GM18873 (cell line): ENCODE data around the gene SSR1.

Experiments used
- ATAC-seq: cut with Tn5 transposase; IDR thresholded peaks from one replicate; pipeline ENCODE4 v1.9.1; 2021; ENCODE audit warnings: mild to moderate bottlenecking, moderate library complexity, moderate number of reproducible peaks; ENCODE audit not compliant: unreplicated experiment, low FRiP score

The SSR1 gene

DNA sequence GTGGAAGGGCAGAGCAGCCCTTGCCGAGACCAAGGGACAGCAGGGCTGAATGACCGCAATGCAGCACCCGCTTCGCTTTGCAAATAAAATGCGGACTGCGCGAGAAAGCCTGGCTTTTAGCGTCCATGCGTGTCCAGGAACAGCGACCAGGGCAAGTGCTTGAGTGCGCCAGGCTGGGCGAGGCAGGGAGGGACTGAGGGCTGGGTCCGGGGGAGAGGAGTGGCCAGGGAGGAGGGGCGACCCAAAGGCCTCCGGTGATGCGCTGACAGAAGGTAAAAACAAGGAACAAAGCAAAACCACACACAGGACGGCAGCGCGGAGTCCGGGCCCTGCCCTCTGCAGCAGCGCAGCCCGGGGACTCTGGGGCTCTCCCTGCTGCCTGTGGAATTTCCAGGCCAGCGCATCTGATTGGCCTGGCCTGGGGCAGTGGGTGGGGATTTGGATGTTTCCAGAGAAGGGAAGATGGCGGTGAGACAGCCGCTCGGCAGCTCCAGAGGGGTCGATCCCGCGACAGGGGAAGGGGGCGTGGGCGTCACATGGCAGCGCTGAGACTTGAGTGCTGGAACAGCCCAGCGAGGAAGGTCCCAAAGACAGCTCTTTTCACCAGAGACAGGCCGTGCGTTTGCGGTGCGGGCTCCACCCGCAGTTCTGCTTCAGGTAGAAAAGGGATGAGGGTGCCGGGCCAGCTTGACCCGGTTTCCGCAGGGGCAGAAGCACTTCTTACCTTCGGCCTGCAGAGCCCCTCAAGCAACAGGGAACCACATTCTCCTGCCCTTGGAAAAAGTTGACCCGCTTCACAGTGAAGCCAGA is 51.8 kb downstream of the SSR1 start:
- ATAC-seq, result peak; percentile 50

GRCh38 chr6:7260291-7261031 is 52.5 kb downstream of the SSR1 start:
- ATAC-seq, result no peak

DNA sequence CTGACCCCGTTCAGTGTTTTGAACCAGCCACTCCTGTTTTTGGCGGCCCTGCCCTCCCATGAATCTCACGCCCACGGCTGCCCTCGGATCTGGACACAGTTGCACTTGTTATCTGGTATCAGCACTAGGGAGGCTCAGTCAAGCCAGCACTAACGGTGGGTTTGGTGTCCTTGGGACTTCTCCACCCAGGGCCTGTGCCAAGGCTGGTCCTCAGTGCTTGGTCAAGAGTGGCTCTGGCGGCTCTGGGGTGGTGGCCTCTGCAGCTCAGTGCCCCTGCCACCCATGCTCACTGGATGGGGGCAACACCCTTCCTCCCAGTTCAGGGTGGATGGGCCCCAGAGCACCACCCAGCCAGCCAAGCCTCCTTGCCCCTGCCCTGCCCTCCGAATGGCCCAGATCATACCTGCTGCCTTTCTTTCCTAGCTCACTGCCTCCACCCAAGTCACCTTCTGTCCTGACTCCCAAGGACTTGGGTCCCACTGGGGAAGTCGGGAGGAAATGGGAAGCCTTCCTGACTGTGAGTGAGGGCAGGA is 54.7 kb downstream of the SSR1 start:
- no peak for ATAC-seq

GRCh38 chr6:7257521-7258230 is 55.3 kb downstream of the SSR1 start:
- ATAC-seq, result no peak

DNA sequence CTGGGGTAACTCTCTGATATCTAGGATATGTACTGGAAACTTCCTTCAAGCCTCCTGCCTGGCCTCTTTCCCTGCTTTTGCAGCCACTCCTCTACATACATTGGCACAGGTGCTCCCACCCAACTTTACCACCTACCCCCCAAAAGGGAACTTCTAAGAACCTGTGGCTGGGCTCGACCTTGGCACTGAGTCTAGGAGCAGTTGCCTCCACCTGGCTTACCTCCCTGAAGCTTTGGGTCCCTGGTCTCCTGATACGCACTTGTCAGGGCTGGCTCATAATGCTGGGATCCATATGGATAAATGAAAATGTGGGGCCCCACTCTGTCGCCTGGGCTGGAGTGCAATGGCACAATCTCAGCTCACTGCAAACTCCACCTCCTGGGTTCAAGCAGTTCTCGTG is 56.2 kb downstream of the SSR1 start:
- ATAC-seq, result no peak

- no peak for ATAC-seq
Observed at GRCh38 chr6:7255918-7256317, 57.1 kb downstream of the SSR1 start.

GRCh38 chr6:7254980-7255835 is 57.8 kb downstream of the SSR1 start:
- ATAC-seq, result no peak

GRCh38 chr6:7252390-7252789 is 60.6 kb downstream of the SSR1 start:
- ATAC-seq, result no peak

- ATAC-seq, result no peak
Observed at GRCh38 chr6:7251646-7252260, 61.2 kb downstream of the SSR1 start.

DNA sequence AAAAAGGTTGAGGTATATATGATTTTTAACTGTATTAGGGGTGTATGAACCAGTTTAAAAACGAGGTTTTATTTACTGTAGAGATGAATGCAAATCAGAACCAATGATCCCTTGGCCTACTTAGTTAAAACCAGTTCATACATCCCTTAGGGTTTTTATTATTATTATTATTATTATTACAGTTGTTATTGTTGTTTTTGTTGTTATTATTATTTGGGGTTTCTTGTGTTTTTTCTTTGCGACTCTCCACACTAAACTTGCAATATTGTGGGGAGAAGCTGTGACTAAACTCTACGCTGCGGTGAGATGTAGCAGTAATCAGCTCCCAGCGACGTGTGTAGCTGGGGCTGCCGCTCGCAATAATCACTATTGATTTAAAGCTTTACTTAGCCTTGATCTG is 62.2 kb downstream of the SSR1 start:
- ATAC-seq, result no peak

- ATAC-seq, result no peak
Observed at GRCh38 chr6:7249946-7250643, 62.9 kb downstream of the SSR1 start.

- no peak for ATAC-seq
Observed at GRCh38 chr6:7249391-7249790, 63.6 kb downstream of the SSR1 start.

GRCh38 chr6:7247828-7248227 is 65.2 kb downstream of the SSR1 start:
- no peak for ATAC-seq

DNA sequence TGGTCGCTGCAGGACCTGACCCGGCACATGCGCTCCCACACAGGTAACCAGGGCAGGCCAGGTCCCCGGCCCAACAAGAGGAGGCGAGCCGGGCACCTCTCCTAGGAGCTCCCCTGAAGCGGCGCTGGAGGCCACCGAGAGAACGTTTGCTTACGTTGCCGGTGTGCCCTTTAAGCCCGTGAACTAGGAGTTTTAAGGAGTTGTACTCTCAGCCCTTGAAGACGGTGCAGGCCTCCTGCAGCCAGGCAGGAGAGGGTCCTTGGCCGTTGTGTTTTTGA is 65.9 kb downstream of the SSR1 start:
- ATAC-seq, result no peak

DNA sequence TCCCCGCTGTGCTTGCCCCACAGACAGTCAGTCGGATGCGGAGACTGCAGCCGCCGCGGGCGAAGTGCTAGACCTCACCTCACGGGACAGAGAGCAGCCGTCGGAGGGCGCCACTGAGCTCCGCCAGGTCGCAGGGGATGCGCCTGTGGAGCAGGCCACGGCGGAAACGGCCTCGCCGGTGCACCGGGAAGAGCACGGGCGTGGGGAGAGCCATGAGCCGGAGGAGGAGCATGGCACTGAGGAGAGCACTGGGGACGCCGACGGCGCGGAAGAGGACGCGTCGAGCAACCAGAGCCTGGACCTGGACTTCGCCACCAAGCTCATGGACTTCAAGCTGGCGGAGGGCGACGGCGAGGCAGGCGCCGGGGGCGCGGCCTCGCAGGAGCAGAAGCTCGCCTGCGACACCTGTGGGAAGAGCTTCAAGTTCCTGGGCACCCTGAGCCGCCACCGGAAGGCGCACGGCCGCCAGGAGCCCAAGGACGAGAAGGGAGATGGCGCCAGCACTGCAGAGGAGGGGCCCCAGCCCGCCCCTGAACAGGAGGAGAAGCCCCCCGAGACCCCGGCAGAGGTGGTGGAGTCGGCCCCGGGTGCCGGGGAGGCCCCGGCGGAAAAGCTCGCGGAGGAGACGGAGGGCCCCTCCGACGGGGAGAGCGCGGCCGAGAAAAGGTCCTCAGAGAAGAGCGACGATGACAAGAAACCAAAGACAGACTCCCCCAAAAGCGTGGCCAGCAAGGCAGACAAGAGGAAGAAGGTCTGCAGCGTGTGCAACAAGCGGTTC is 66.4 kb downstream of the SSR1 start:
- no peak for ATAC-seq

DNA sequence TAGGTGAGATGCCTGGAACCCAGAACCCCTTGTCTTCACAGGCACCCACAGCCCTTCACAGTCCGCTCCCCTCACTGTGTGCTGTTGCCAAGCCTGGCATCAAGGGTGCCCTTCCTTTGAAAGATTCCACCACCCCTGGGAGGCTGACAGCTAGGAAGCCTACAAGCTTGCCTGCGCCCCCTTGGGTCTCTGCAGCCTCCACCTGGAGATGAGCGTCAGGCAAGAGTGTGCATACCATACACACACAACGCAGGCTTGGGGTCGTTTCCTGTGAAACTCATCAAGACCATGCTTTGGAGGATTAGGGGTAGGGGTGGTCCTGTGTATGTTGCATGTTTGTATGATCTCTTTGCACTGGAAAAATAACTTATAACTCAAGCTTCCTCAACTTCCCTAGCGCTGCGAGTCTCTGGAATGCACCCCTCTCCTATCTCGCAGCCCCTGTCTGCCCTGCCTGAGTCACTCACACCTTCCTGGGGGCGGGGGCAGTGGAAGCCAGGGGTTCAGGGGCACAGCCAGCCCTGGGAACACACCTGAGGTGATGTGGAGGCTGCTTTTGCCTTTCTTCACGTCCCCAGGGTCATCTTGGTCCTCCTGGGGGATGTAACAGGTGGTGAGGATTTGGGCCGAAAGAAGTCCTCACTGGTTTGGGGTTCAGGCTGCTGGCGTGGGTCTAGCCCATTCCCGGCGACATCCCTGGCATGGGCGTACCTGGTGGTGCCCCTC is 67.2 kb downstream of the SSR1 start:
- ATAC-seq, result no peak

GRCh38 chr6:7243179-7243981 is 69.6 kb downstream of the SSR1 start:
- no peak for ATAC-seq
